Fibroblast of villous mesenchyme (primary cell): ENCODE data around the gene RAPGEF5. TPM values are rescaled to one million over a fixed set of nuclear protein-coding genes. Genes with fewer than 3 reads are reported as not detected.

ENCODE experiments used
- DNase-seq: peaks from one replicate; pipeline ENCODE4 v3.0.0-alpha.2; 2010; ENCODE audit warnings: low read depth
- H3K4me3 ChIP-seq: 2 replicates; pipeline ENCODE4 v1.5.1; 2011; ENCODE audit warnings: low read depth, mild to moderate bottlenecking, low read length
- total RNA-seq: library from RNA; depleted of rRNA; stranded (reverse); fragments of >200 nt; gene quantifications from 2 replicates; pipeline ENCODE4 v1.2.3, GENCODE V29; 2012
- TF ChIP-seq, protein P1 (sequence below): IDR thresholded peaks from 2 replicates; pipeline ENCODE4 v1.5.1; 2012; ENCODE audit warnings: low read depth, mild to moderate bottlenecking, low read length; ENCODE audit not compliant: insufficient read depth

The RAPGEF5 gene
- total RNA-seq, 1 donor = 0.86 TPM

DNA sequence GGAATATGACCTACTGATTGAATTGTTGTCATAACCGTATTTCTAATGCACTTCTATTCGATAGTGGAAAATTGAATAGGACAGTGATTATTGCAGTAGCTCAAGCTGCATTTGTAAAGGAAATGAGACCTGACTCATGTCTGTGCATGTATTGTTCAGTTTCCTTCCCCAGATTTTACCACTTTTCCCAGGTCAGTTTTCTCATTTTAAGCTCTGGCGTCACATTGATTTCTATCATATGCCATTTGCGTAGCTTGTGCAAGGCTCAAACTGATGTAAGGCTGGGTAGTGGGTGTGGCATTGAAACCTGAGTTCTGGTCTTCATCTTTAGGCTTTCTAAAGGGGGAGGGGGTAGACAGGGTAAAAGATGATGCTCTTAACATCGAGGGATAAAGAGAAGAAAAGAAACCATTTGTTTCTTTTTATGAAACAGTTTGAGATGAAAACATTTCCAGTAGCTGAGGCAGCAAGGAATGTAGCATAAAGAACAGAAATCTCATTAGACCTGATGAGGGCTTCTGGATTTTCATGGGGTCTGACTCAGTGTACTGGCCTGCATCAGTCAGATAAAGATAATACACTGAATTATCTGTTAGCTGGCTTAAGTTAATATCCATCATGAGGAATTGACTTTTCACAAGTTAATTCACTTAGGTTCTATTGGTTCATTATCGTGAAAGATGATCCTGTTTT, 229.0 kb downstream of the RAPGEF5 start:
- TF ChIP-seq, protein P1, sequence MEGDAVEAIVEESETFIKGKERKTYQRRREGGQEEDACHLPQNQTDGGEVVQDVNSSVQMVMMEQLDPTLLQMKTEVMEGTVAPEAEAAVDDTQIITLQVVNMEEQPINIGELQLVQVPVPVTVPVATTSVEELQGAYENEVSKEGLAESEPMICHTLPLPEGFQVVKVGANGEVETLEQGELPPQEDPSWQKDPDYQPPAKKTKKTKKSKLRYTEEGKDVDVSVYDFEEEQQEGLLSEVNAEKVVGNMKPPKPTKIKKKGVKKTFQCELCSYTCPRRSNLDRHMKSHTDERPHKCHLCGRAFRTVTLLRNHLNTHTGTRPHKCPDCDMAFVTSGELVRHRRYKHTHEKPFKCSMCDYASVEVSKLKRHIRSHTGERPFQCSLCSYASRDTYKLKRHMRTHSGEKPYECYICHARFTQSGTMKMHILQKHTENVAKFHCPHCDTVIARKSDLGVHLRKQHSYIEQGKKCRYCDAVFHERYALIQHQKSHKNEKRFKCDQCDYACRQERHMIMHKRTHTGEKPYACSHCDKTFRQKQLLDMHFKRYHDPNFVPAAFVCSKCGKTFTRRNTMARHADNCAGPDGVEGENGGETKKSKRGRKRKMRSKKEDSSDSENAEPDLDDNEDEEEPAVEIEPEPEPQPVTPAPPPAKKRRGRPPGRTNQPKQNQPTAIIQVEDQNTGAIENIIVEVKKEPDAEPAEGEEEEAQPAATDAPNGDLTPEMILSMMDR = no peak
- DNase-seq = no peak
- no peak overlapping the region for H3K4me3 ChIP-seq

GRCh38 chr7:22125436-22125835, 231.5 kb downstream of the RAPGEF5 start:
- no peak for DNase-seq
- TF ChIP-seq, protein P1 = no peak
- no peak overlapping the region for H3K4me3 ChIP-seq

DNA sequence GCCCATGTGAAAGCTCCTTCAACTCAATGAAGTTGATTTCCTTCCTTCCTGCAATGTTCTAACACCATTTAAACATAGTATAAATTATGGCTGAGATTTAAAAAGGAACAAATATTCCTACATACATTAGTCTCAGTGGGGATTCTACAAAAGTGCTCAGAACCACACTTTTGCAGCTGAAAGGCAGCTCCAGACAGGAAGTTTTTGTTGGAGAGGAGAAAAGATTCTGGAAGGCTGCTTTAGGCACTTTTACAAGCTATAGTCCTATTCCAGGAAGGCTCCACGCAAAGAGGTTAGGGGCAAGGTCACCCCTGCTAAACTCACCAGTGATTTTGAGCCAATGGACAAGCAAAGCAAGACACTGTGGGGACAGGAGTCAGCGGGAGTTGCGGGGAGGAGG, 232.0 kb downstream of the RAPGEF5 start:
- TF ChIP-seq, protein P1 = no peak
- DNase-seq = no peak
- no peak overlapping the region for H3K4me3 ChIP-seq

GRCh38 chr7:22123139-22123538, 233.8 kb downstream of the RAPGEF5 start:
- DNase-seq = no peak
- no peak overlapping the region for H3K4me3 ChIP-seq
- TF ChIP-seq, protein P1 = no peak

- TF ChIP-seq, protein P1 = no peak
- no peak overlapping the region for H3K4me3 ChIP-seq
- DNase-seq = no peak
These were observed 235.1 kb downstream of the RAPGEF5 start for GRCh38 chr7:22121702-22122474.

GRCh38 chr7:22120391-22121053, 236.4 kb downstream of the RAPGEF5 start:
- DNase-seq = no peak
- TF ChIP-seq, protein P1 = no peak
- no peak overlapping the region for H3K4me3 ChIP-seq
